H1 (cell line): ENCODE results near the gene DYRK1A. TPM values are rescaled to one million over a fixed set of nuclear protein-coding genes. Genes with fewer than 3 reads are reported as not detected.

Experiments used
- CTCF ChIA-PET: fragments of 300-600 bp; sonication (Branson Sonifier 250); formaldehyde crosslinking; loops from one replicate; lab custom pipeline; 2021; ENCODE audit not compliant: partially characterized antibody; lab: Charles Lee
- POLR2A ChIA-PET: fragments of 300-600 bp; sonication (Branson Sonifier 250); formaldehyde crosslinking; loops from one replicate; lab custom pipeline; 2021; ENCODE audit warnings: inconsistent platforms; ENCODE audit not compliant: partially characterized antibody; lab: Charles Lee
- DNase-seq, 2 experiments: peaks; one replicate each; pipeline versions ENCODE4 v3.0.0 to v3.0.0-alpha.2; 2010 to 2022; ENCODE audit warnings: low spot score in 2 of 2, low read depth in 1 of 2, mixed read lengths in 1 of 2
- FAIRE-seq: peaks from 2 replicates; lab custom pipeline; 2011; peaks lifted over from hg19 to GRCh38; lab: Jason Lieb, UNC
- H2AFZ ChIP-seq: 2 replicates; pipeline ENCODE4 v1.8.1; 2012; ENCODE audit warnings: low read length, inconsistent platforms
- H2AK5ac ChIP-seq: 2 replicates; pipeline ENCODE4 v1.6.1; 2013; ENCODE audit warnings: low read depth, low read length
- H2BK120ac ChIP-seq: replicated peaks from 2 replicates; pipeline ENCODE3; 2013; ENCODE audit warnings: low read depth, low read length, inconsistent platforms
- H2BK12ac ChIP-seq: 2 replicates; pipeline ENCODE4 v1.6.1; 2013; ENCODE audit warnings: low read depth, low read length
- H2BK15ac ChIP-seq: 2 replicates; pipeline ENCODE4 v1.6.1; 2013; ENCODE audit warnings: low read length
- H2BK20ac ChIP-seq: 2 replicates; pipeline ENCODE4 v1.6.1; 2013; ENCODE audit warnings: low read length
- H2BK5ac ChIP-seq: 2 replicates; pipeline ENCODE4 v1.6.1; 2013; ENCODE audit warnings: low read depth, low read length
- H3K14ac ChIP-seq: 2 replicates; pipeline ENCODE4 v1.6.1; 2013; ENCODE audit warnings: inconsistent platforms; ENCODE audit not compliant: insufficient read length
- H3K18ac ChIP-seq: 2 replicates; pipeline ENCODE4 v1.6.1; 2013; ENCODE audit warnings: low read length; ENCODE audit errors: extremely low read depth
- H3K23ac ChIP-seq: 2 replicates; pipeline ENCODE4 v1.6.1; 2013; ENCODE audit warnings: inconsistent platforms; ENCODE audit not compliant: insufficient read length
- H3K23me2 ChIP-seq: 2 replicates; pipeline ENCODE4 v1.6.1; 2013; ENCODE audit warnings: low read depth, low read length
- H3K27ac ChIP-seq: 2 replicates; pipeline ENCODE4 v1.6.1; 2011; ENCODE audit warnings: low read depth, low read length, inconsistent platforms
- H3K27me3 ChIP-seq, 4 experiments: replicated peaks in 1 of 4; 1 replicate in 1 of 4; 2 replicates in 3 of 4; pipeline versions ENCODE4 v1.6.1 to v1.8.1; 2011 to 2013; ENCODE audit warnings: low read length in 3 of 4, mild to moderate bottlenecking in 3 of 4, inconsistent platforms in 2 of 4, mixed read lengths in 2 of 4, moderate library complexity in 1 of 4; ENCODE audit not compliant: control insufficient read depth in 3 of 4, insufficient read depth in 3 of 4; ENCODE audit errors: extremely low read depth in 1 of 4
- H3K36me3 ChIP-seq, 4 experiments: 2 replicates each; pipeline versions ENCODE4 v1.6.1 to v1.8.1; 2011 to 2013; ENCODE audit warnings: mild to moderate bottlenecking in 4 of 4, low read length in 3 of 4, moderate library complexity in 2 of 4, control low read depth in 1 of 4, inconsistent platforms in 1 of 4; ENCODE audit not compliant: insufficient read depth in 4 of 4, control insufficient read depth in 2 of 4
- H3K4ac ChIP-seq: replicated peaks from 2 replicates; pipeline ENCODE3; 2013; ENCODE audit warnings: low read length, low read depth, mixed read lengths, inconsistent platforms; ENCODE audit not compliant: insufficient read length
- H3K4me1 ChIP-seq, 4 experiments: replicated peaks in 1 of 4; 1 replicate in 1 of 4; 2 replicates in 3 of 4; pipeline versions ENCODE4 v1.6.1 to v1.8.1; 2011 to 2013; ENCODE audit warnings: low read length in 3 of 4, inconsistent platforms in 2 of 4, mixed read lengths in 1 of 4; ENCODE audit not compliant: insufficient read depth in 4 of 4, control insufficient read depth in 3 of 4
- H3K4me2 ChIP-seq, 2 experiments: 2 replicates each; pipeline versions ENCODE4 v1.6.1 to v1.8.1; 2011 to 2013; ENCODE audit warnings: low read depth in 2 of 2, low read length in 2 of 2, control low read depth in 1 of 2, inconsistent platforms in 1 of 2, mild to moderate bottlenecking in 1 of 2; ENCODE audit not compliant: insufficient read depth in 1 of 2
- H3K4me3 ChIP-seq, 4 experiments: fragments of 200-600, 300-600 bp in 1 of 4; sonication (generic), shearing (Covaris generic), sonication (Bioruptor Twin) in 1 of 4; 2 replicates each; pipeline versions ENCODE4 v1.5.1 to v1.8.1; 2011 to 2016; ENCODE audit warnings: low read length in 4 of 4, low read depth in 3 of 4, control low read depth in 2 of 4, inconsistent platforms in 2 of 4, mild to moderate bottlenecking in 2 of 4, mixed read lengths in 1 of 4, moderate library complexity in 1 of 4; ENCODE audit not compliant: insufficient read depth in 2 of 4; ENCODE audit errors: extremely low read depth in 1 of 4
- H3K56ac ChIP-seq: replicated peaks from 2 replicates; pipeline ENCODE3; 2013; ENCODE audit warnings: low read depth, mild to moderate bottlenecking, mixed read lengths, low read length, inconsistent platforms; ENCODE audit not compliant: insufficient read length
- H3K79me1 ChIP-seq: 2 replicates; pipeline ENCODE4 v1.6.1; 2013; ENCODE audit warnings: low read depth, low read length, control low read depth
- H3K79me2 ChIP-seq, 2 experiments: 2 replicates each; pipeline versions ENCODE4 v1.6.1 to v1.8.1; 2012 to 2013; ENCODE audit warnings: low read length in 2 of 2, mild to moderate bottlenecking in 2 of 2, inconsistent platforms in 1 of 2; ENCODE audit not compliant: insufficient read depth in 2 of 2, control insufficient read depth in 1 of 2
- H3K9ac ChIP-seq, 4 experiments: replicated peaks in 1 of 4; 1 replicate in 1 of 4; 2 replicates in 3 of 4; pipeline versions ENCODE4 v1.6.1 to v1.8.1; 2011 to 2013; ENCODE audit warnings: low read depth in 3 of 4, low read length in 3 of 4, control low read depth in 2 of 4, mild to moderate bottlenecking in 2 of 4, moderate library complexity in 2 of 4, inconsistent platforms in 1 of 4; ENCODE audit errors: extremely low read depth in 1 of 4
- H3K9me3 ChIP-seq, 2 experiments: 2 replicates each; pipeline versions ENCODE4 v1.6.1 to v1.8.1; 2012 to 2013; ENCODE audit warnings: mild to moderate bottlenecking in 2 of 2, moderate library complexity in 2 of 2, control low read depth in 1 of 2, inconsistent platforms in 1 of 2, low read depth in 1 of 2, low read length in 1 of 2, mixed read lengths in 1 of 2; ENCODE audit not compliant: insufficient read depth in 2 of 2
- H4K20me1 ChIP-seq, 2 experiments: replicated peaks in 1 of 2; 2 replicates each; pipeline versions ENCODE3 to v1.8.1; 2011 to 2013; ENCODE audit warnings: inconsistent platforms in 2 of 2, low read length in 2 of 2, mild to moderate bottlenecking in 1 of 2; ENCODE audit not compliant: insufficient read depth in 2 of 2, control insufficient read depth in 1 of 2
- H4K5ac ChIP-seq: 2 replicates; pipeline ENCODE4 v1.6.1; 2013; ENCODE audit warnings: low read length, low read depth, mixed read lengths, inconsistent platforms; ENCODE audit not compliant: insufficient read length
- H4K8ac ChIP-seq: 2 replicates; pipeline ENCODE4 v1.8.0; 2013; ENCODE audit warnings: mild to moderate bottlenecking, moderate library complexity, low read length, inconsistent platforms; ENCODE audit not compliant: insufficient read depth; ENCODE audit errors: extremely low read depth
- H4K91ac ChIP-seq: replicated peaks from 2 replicates; pipeline ENCODE3; 2013; ENCODE audit warnings: low read length, mixed read lengths, inconsistent platforms; ENCODE audit not compliant: insufficient read length
- NRF1 ChIP-seq: IDR thresholded peaks from 2 replicates; pipeline ENCODE4 v1.6.1; 2011; ENCODE audit warnings: mild to moderate bottlenecking, low read depth, low read length, improper control_type of control experiment
- SAP30 ChIP-seq: fragments of 300-600 bp; sonication (generic); IDR thresholded peaks from 2 replicates; pipeline ENCODE4 v1.7.1; 2012; ENCODE audit warnings: low read length, moderate library complexity, mild to moderate bottlenecking, inconsistent platforms; ENCODE audit not compliant: insufficient read depth, insufficient replicate concordance
- SRF ChIP-seq: IDR thresholded peaks from 2 replicates; pipeline ENCODE4 v1.6.1; 2011; ENCODE audit warnings: mild to moderate bottlenecking, low read depth, low read length, moderate library complexity
- ZNF274 ChIP-seq: IDR thresholded peaks from 2 replicates; pipeline ENCODE4 v1.7.0; 2012; ENCODE audit warnings: low read length, borderline replicate concordance; ENCODE audit errors: extremely low read depth
- WGBS, 2 experiments: shearing (Covaris generic) in 1 of 2; methylation state at CpG; one replicate each; pipeline versions ENCODE4 v1.1.6 to v1.1.7; 2013 to 2015; ENCODE audit warnings: low lambda C conversion rate in 2 of 2, mixed read lengths in 2 of 2, inconsistent platforms in 1 of 2, low coverage in 1 of 2, missing lambda C conversion rate in 1 of 2; ENCODE audit not compliant: insufficient replicate concordance in 2 of 2, insufficient coverage in 1 of 2, insufficient read length in 1 of 2; ENCODE audit errors: extremely low coverage in 1 of 2, missing lambda C conversion rate in 1 of 2; 5-methylcytosine and 5-hydroxymethylcytosine counted together
- polyA plus RNA-seq, 7 experiments: library from polyadenylated mRNA; depleted of rRNA in 3 of 7; stranded (reverse) in 5 of 7; unstranded in 2 of 7; fragments of >200 nt in 5 of 7; fragments of 200-250 nt in 2 of 7; gene quantifications; 1 replicate in 5 of 7; 2 replicates in 1 of 7; 4 replicates in 1 of 7; pipeline versions ENCODE4 v1.2.1 to v1.2.3, GENCODE V29; 2011 to 2013; ENCODE audit warnings: missing spikeins in 2 of 7, mixed read lengths in 2 of 7
- total RNA-seq: library from RNA; stranded (reverse); fragmentation: NEBNext Ultra II Directional; extraction: Animal tissue kit (Norgen Biotek cat#: 25700); gene quantifications from 2 replicates; pipeline ENCODE4 v1.2.1, GENCODE V29; 2021

The DYRK1A gene
- total and polyA plus RNA-seq, 2 of the 8 experiments (the other 6 are each of a cell fraction or from before 2014, with no cell fraction given) = 61.1 to 62.2 TPM

GRCh38 chr21:37459575-37459974, 93.0 kb downstream of the DYRK1A start:
- Histone ChIP-seq H2BK20ac (no peak overlapping the region), H4K20me1 (peaks cover 20 to 31% of the 10 kb centered on the region in 2 experiments), H4K8ac (no peak overlapping the region), H3K79me2 (peaks cover 0 to 98% of the 10 kb centered on the region in 2 experiments; a peak in 3 of 4 replicates), H3K4me2 (no peak overlapping the region), H2BK15ac (no peak overlapping the region), H3K27me3 (no peaks in the 10 kb centered on the region), H2BK5ac (no peak overlapping the region), H3K4ac (no peak overlapping the region), H2AFZ (no peak overlapping the region), H3K79me1 (peaks cover 20% of the 10 kb centered on the region), H3K36me3 (no peaks in the 10 kb centered on the region; a peak in 1 of 8 replicates), H3K14ac (no peak overlapping the region), H3K56ac (no peak overlapping the region), H3K18ac (no peak overlapping the region), H4K5ac (no peak overlapping the region), H3K27ac (no peak overlapping the region), H4K91ac (no peak overlapping the region), H3K4me3 (no peak overlapping the region), H3K23me2 (no peaks in the 10 kb centered on the region), H3K23ac (no peak overlapping the region), H3K9ac (no peak overlapping the region), H3K4me1 (peaks cover 3 to 15% (median 14%) of the 10 kb centered on the region in 4 experiments; a peak in 6 of 7 replicates), H3K9me3 (no peaks in the 10 kb centered on the region), H2BK12ac (no peak overlapping the region), H2AK5ac (no peak overlapping the region), H2BK120ac (no peak overlapping the region)
- CTCF ChIA-PET = interaction anchor here (0.8 to 2.2 kb wide), 5 partner anchors 9 to 286 kb away, joined by 3 to 8 read pairs (median 3); no protein-coding TSS in a partner anchor
- DNase-seq (no peak), FAIRE-seq (no peak)
- POLR2A ChIA-PET = interaction anchor here (0.6 to 1.7 kb wide), 2 partner anchors 14 to 37 kb away, joined by 3 read pairs; no protein-coding TSS in a partner anchor
- WGBS, 2 experiments = 81% methylated on average over 4 of the region's 4 CpGs; no CpG with 5 or more reads in 1 of the 2 experiments
- no peak for TF ChIP-seq ZNF274
- no peak for TF ChIP-seq SRF
- no peak for TF ChIP-seq NRF1
- TF ChIP-seq SAP30 = no peak
